Mesodermal cell (in vitro differentiated cells): ENCODE results near the gene BCL2L13.
"Not testable (repeated sequence)": the region's sequence is repeated elsewhere in the genome, so short reads cannot be mapped to it uniquely, and the experiment has no call there.

Experiments
- H3K27ac ChIP-seq: 2 replicates; pipeline ENCODE4 v1.7.0; 2013; ENCODE audit warnings: mild to moderate bottlenecking, low read depth, low read length, moderate library complexity; ENCODE audit not compliant: severe bottlenecking
- H3K36me3 ChIP-seq: 2 replicates; pipeline ENCODE4 v1.7.1; 2013; ENCODE audit warnings: mild to moderate bottlenecking, low read length, moderate library complexity; ENCODE audit not compliant: control insufficient read depth, insufficient read depth
- H3K4me1 ChIP-seq: one replicate; pipeline ENCODE4 v1.7.1; 2013; ENCODE audit warnings: mild to moderate bottlenecking, low read length; ENCODE audit not compliant: insufficient read depth, control insufficient read depth, poor library complexity, severe bottlenecking
- H3K4me3 ChIP-seq: 2 replicates; pipeline ENCODE4 v1.7.0; 2013; ENCODE audit warnings: low read length, control low read depth, mild to moderate bottlenecking; ENCODE audit not compliant: insufficient read depth, poor library complexity, severe bottlenecking; ENCODE audit errors: extremely low read depth
- H3K9me3 ChIP-seq: 2 replicates; pipeline ENCODE4 v1.7.1; 2013; ENCODE audit warnings: mild to moderate bottlenecking, low read length, moderate library complexity; ENCODE audit not compliant: control insufficient read depth
- WGBS, 2 experiments: methylation state at CpG; one replicate each; pipeline ENCODE4 v1.1.5; 2013; ENCODE audit warnings: missing lambda C conversion rate in 2 of 2; ENCODE audit not compliant: insufficient coverage in 2 of 2; 5-methylcytosine and 5-hydroxymethylcytosine counted together

BCL2L13 gene

GRCh38 chr22:17634696-17635095, 3.9 kb upstream of the BCL2L13 start:
- WGBS, 2 experiments = 90 to 100% methylated on average over 2 to 3 of the region's 3 CpGs
- Histone ChIP-seq H3K27ac (no peak overlapping the region), H3K4me1 (peaks cover 29% of the 10 kb centered on the region), H3K36me3 (no peaks in the 10 kb centered on the region), H3K9me3 (no peaks in the 10 kb centered on the region), H3K4me3 (no peak overlapping the region)

- H3K4me3 ChIP-seq, H3K9me3 ChIP-seq, H3K27ac ChIP-seq: not testable (repeated sequence)
- 94 to 98% methylated on average over 8 to 9 of the region's 10 CpGs for WGBS, 2 experiments
- peaks cover 15% of the 10 kb centered on the region for H3K36me3 ChIP-seq
- peaks cover 29% of the 10 kb centered on the region for H3K4me1 ChIP-seq
Observed at GRCh38 chr22:17636850-17637249, 1.7 kb upstream of the BCL2L13 start.

- Histone ChIP-seq H3K9me3 (no peaks in the 10 kb centered on the region), H3K36me3 (peaks cover 23% of the 10 kb centered on the region), H3K4me1 (peaks cover 22% of the 10 kb centered on the region), H3K4me3 (peak overlapping the region; percentile 90), H3K27ac (peak overlapping the region; percentile 99)
- WGBS, 2 experiments = 69 to 89% methylated on average over 8 to 10 of the region's 10 CpGs
Observed at GRCh38 chr22:17637490-17638181, 921 bp upstream of the BCL2L13 start.

- Histone ChIP-seq H3K27ac (peak overlapping the region; percentile 99), H3K9me3 (no peaks in the 10 kb centered on the region), H3K4me3 (peak overlapping the region; percentile 90), H3K36me3 (peaks cover 26% of the 10 kb centered on the region), H3K4me1 (peaks cover 18% of the 10 kb centered on the region)
- WGBS, 2 experiments = 3% methylated on average over 8 to 10 of the region's 10 CpGs
Observed at GRCh38 chr22:17638182-17638431, 450 bp upstream of the BCL2L13 start.

GRCh38 chr22:17639247-17639741, 737 bp downstream of the BCL2L13 start:
- Histone ChIP-seq H3K36me3 (peaks cover 29% of the 10 kb centered on the region), H3K4me3 (peak overlapping the region; percentile 90), H3K4me1 (peaks cover 8% of the 10 kb centered on the region), H3K9me3 (no peaks in the 10 kb centered on the region), H3K27ac (peak overlapping the region; percentile 99)
- 2 to 4% methylated on average over 6 of the region's 8 CpGs for WGBS, 2 experiments

GRCh38 chr22:17641269-17641668, 2.7 kb downstream of the BCL2L13 start:
- H3K9me3 ChIP-seq = no peaks in the 10 kb centered on the region
- 60 to 69% methylated on average over 2 of the region's 3 CpGs for WGBS, 2 experiments
- no peak overlapping the region for H3K4me3 ChIP-seq
- H3K27ac ChIP-seq = no peak overlapping the region
- peaks cover 33% of the 10 kb centered on the region for H3K36me3 ChIP-seq
- peaks cover 8% of the 10 kb centered on the region for H3K4me1 ChIP-seq

- peaks cover 34% of the 10 kb centered on the region for H3K36me3 ChIP-seq
- H3K27ac ChIP-seq, H3K4me1 ChIP-seq, H3K4me3 ChIP-seq, H3K9me3 ChIP-seq: not testable (repeated sequence)
- WGBS, 2 experiments = no CpG with 5 or more reads among the region's 4 CpGs
Observed at GRCh38 chr22:17642357-17642756, 3.8 kb downstream of the BCL2L13 start.

- Histone ChIP-seq H3K4me3 (no peak overlapping the region), H3K4me1 (no peaks in the 10 kb centered on the region), H3K36me3 (peaks cover 23% of the 10 kb centered on the region), H3K27ac (no peak overlapping the region), H3K9me3 (no peaks in the 10 kb centered on the region)
- 93 to 96% methylated on average over 2 of the region's 5 CpGs for WGBS, 2 experiments
Observed at GRCh38 chr22:17647452-17647851, 8.9 kb downstream of the BCL2L13 start.

- H3K36me3 ChIP-seq = peaks cover 17% of the 10 kb centered on the region
- no peaks in the 10 kb centered on the region for H3K9me3 ChIP-seq
- no peak overlapping the region for H3K4me3 ChIP-seq
- H3K27ac ChIP-seq = no peak overlapping the region
- no peaks in the 10 kb centered on the region for H3K4me1 ChIP-seq
- 96 to 100% methylated on average over 4 of the region's 5 CpGs for WGBS, 2 experiments
Observed at GRCh38 chr22:17647991-17648390, 9.4 kb downstream of the BCL2L13 start.

- H3K27ac ChIP-seq = no peak overlapping the region
- no peak overlapping the region for H3K4me3 ChIP-seq
- H3K4me1 ChIP-seq = no peaks in the 10 kb centered on the region
Observed at GRCh38 chr22:17648569-17648968, 10.0 kb downstream of the BCL2L13 start.

GRCh38 chr22:17655289-17655688, 16.7 kb downstream of the BCL2L13 start:
- H3K36me3 ChIP-seq = peaks cover 50% of the 10 kb centered on the region
- 100% methylated on average over 2 of the region's 3 CpGs; no CpG with 5 or more reads in 1 of the 2 experiments for WGBS, 2 experiments
- H3K27ac ChIP-seq = no peak overlapping the region
- H3K9me3 ChIP-seq = no peaks in the 10 kb centered on the region
- no peaks in the 10 kb centered on the region for H3K4me1 ChIP-seq
- H3K4me3 ChIP-seq = no peak overlapping the region

More at GRCh38 chr22:17648569-17648968, 10.0 kb downstream of the BCL2L13 start:
- Histone ChIP-seq H3K36me3 (peaks cover 17% of the 10 kb centered on the region), H3K9me3 (no peaks in the 10 kb centered on the region)
- WGBS, 2 experiments = no CpG with 5 or more reads among the region's 1 CpG
